HG02840 (cell line): Measurements from ENCODE around the gene CNTNAP2.
"Not testable (repeated sequence)": the region's sequence is repeated elsewhere in the genome, so short reads cannot be mapped to it uniquely, and the experiment has no call there.

ENCODE experiments used
- ATAC-seq: cut with Tn5 transposase; IDR thresholded peaks from one replicate; pipeline ENCODE4 v1.9.1; 2021; ENCODE audit warnings: mild to moderate bottlenecking, moderate library complexity, moderate number of reproducible peaks; ENCODE audit not compliant: unreplicated experiment, low FRiP score

CNTNAP2 gene

DNA sequence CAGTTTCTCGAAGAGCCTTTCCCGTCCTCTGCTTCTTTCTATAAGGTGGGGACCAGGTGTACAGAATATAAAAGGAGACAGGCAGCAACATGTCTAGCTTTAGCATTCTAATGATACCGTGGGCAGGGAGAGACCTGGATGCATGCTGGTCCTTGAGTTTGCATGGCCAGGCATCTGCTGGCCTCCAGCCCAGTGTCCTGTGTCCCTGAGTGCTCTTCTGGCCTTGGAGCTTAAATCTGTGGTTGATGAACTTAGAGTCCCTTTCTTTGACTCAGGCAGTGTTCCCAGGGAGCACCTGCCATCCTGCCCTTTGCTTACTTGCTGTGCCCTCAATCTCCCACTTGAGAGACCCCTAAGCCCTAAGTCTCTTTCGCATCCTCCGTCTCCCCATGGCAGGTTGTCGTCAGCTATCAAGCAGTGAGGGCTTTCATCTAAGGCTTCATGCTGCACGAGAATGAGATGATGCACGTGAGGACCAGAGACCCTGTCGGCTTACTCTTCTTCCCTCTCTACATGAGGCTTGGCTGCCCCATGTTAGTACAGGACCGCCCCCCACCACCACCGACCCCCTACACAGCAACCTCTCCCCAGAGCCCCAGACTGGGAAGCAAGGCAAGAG lies 2160.6 kb downstream of the CNTNAP2 start:
- ATAC-seq, result no peak

DNA sequence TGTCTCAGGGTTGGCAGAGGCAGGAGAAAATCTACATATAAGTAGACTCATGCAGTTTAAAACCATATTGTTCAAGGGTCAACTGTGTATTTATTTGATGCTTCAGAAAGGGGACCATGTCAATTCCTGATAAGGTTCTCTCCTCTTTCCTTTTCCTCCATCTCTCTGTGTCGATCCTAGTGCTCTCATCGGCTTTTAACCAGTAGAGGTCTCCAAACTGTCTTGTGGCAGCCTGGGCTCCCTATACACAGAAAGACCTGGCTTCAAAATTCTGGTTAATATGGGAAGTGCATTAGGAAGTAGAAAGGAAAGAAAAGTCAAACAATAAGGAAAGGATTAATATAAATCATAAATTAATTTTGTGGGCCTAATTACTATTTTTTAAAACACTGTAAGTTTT lies 2169.5 kb downstream of the CNTNAP2 start:
- no peak for ATAC-seq

DNA sequence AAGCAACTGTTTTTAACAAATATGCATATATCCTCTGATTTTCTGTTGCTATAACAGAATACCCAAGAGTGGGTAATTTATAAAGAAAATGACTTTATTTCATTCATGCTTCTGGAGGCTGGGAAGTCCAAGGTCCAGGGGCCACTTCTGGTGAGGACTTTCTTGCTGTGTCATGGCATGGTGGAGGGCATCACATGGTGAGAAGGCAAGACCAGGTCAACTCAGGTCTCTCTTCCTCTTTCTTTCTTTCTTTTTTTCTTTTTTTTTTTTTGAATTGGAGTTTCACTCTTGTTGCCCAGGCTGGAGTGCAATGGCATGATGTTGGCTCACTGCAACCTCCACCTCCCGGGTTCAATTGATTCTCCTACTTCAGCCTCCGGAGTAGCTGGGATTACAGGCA lies 2170.9 kb downstream of the CNTNAP2 start:
- no peak for ATAC-seq

DNA sequence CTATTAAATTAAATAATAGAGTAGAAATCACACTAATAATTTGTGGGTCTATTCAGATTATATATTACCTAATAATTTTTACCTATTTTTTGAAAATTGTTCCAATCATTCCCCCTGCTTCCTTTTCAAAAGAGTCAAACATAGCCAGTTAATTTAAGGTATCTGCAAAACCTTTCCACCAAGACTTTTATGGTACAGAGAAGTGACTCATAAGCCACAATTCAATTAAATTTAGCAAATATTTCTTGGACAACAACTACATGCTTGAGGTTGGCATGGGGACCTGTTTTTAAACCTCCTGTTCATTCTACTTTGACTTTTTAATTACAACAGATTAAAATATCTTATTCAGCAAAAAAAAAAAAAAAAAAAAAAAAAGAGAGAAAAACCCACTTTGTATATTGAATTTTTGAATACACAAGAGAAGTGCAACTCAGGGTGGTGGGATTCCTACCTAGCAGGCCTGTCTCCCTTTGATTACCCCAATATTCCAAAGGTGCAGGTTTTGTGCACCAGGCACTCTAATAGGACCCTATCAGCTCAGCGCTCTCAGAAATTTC lies 2172.1 kb downstream of the CNTNAP2 start:
- ATAC-seq, result no peak

DNA sequence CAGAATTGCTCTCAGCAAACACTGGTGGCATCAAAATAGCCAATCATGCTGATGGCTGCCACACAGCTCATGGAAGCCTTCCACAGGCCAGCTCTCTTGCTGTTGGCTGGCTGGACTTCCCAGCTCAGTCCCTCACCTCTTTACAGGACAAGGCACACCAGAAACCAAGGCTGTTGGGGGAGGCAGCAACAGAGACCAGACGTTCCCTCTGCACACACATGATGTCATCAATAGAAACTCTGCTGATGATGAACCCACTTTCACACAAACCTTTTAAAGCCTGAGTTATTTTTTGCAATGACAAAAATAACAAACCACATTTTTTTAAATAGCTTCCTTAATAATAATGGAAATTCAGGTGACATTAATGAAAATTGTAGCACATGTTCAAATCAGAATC lies 2173.0 kb downstream of the CNTNAP2 start:
- ATAC-seq, result no peak

DNA sequence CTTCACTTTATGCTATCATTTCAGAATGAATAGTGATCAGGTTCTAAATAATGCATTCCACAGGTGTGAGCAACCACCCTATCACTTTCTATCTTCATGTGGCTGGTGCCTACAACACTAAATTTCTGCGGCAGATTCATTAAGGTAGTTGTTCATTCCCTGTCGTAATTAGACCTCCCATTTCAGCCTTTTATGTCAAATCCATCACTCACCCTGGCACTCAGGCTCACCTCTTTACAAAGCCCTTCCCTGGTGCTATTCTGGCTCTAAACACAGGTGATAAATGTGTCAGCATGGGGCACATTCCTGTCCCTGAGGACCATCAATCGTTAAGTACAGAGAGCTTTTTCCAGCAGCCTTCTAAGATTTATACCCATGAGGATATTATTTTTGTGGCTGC lies 2173.9 kb downstream of the CNTNAP2 start:
- no peak for ATAC-seq

DNA sequence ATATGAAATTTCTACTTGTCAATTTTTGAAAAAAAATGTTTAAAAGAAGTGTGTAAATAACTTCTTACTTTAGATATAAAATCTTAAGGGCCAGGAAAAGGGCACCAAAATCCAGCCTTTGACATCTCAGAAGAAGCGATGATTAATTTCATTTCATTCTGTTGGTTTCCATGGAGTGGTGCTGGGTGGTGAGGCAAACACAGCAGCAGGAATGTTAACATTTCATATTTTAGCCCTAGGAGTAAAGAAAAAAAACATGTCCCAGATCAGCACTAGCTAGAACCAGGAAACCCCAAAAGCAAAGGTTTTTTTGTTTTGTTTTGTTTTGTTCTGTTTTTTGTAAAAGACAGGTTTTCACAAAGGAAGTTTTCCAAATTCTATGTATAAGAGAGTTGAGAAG lies 2175.2 kb downstream of the CNTNAP2 start:
- ATAC-seq, result no peak

DNA sequence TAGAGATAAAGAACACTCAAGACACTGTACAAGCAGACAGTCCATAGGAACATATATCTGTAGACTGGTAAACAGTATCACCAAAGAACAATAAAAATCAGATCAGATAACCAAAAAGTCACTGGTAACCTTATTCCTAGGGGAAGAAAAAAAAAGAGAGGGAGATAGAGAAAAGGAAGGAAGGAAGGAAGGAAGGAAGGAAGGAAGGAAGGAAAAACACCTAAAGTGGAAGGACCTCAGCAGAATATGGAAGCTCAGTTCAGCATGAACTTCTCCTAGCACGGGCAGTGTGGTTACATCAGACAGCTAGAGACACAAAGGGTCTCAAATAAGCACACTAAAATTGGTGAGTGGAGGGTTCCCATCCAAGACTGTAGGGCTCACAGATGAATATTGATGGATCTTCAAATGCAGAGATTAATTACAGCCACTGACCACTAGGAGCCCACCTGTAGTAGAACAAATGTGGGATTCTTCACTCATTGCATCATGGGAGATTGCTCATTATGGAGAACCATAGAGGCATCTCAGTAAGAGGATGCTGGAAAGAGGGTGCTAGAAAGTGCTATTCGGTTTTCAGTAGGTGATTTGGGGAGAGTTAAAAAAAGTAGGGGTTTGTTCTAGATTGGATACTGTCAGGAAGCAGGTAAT lies 2180.5 kb downstream of the CNTNAP2 start:
- ATAC-seq, result no peak

DNA sequence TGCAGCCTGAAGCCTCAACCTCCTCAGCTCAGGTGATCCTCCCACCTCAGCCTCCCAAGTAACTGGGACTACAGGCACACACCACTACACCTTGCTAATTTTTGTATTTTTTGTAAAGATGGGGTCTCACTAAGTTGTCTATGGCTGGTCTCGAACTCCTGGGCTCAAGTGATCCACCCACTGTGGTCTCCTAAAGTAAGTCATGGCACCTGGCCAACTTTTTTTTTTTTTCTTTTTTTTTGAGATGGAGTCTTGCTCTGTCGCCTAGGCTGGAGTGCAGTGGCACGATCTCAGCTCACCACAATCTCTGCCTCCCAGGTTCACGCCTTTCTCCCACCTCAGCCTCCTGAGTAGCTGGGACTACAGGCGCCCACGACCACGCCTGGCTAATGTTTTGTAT lies 2182.2 kb downstream of the CNTNAP2 start:
- ATAC-seq, result not testable (repeated sequence)

DNA sequence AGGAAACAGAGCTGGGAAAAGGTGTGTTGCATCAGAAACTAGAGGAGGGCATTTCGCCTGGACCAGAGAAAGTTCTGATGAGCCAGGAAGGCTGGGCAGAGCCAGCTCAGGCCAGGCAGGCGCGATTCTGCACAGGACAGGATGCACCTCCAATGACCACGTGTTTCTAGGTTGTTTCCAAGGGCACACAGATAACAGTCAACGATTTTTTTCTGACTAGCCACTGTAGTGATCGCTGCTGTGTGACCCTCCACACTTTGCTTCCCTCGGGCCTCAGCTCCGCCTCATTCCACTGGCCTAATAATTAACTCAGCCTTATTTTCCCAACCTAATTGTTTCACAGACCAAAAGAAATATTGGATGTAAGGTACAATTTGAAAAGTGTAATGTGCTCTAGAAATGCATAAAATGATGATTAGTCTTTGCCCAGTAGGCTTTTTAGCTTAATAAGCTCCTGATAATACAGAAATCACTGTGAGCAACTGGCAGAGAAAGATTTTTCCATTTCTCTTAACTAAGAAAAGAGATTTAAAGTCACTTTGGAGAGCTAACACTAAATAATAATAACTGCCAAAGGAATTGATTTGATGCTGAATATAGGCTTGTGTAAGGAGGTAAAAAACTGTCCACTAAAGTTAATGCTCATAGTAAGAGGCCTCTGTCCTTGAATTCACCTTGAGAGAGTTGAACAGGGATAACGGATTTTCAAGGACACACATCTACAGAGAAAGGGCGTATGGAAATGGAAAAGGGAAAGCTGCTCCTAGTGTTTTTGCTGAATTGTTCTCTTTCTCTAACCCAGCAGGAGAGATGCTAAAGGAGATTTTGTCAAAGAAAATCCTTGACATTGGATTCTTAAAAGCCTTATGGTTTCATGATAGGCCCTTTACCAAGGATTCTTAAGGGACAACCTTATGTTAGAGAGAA lies 2183.0 kb downstream of the CNTNAP2 start:
- ATAC-seq, result no peak

DNA sequence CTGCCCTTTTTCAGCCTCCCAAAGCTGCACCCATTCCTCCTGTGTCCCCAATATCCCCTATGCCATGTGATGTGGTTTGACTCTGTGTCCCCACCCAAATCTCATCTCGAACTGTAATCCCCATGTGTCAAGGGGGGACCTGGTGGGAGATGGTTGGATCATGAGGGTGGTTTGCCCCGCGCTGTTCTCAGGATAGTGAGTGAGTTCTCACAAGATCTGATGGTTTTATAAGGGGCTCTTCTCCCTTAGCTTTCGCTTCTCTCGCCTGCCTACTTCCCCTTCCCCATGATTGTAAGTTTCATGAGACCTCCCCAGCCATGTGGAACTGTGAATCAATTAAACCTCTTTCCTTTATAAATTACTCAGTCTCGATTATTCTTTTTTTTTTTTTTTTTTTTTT lies 2185.8 kb downstream of the CNTNAP2 start:
- ATAC-seq, result not testable (repeated sequence)

DNA sequence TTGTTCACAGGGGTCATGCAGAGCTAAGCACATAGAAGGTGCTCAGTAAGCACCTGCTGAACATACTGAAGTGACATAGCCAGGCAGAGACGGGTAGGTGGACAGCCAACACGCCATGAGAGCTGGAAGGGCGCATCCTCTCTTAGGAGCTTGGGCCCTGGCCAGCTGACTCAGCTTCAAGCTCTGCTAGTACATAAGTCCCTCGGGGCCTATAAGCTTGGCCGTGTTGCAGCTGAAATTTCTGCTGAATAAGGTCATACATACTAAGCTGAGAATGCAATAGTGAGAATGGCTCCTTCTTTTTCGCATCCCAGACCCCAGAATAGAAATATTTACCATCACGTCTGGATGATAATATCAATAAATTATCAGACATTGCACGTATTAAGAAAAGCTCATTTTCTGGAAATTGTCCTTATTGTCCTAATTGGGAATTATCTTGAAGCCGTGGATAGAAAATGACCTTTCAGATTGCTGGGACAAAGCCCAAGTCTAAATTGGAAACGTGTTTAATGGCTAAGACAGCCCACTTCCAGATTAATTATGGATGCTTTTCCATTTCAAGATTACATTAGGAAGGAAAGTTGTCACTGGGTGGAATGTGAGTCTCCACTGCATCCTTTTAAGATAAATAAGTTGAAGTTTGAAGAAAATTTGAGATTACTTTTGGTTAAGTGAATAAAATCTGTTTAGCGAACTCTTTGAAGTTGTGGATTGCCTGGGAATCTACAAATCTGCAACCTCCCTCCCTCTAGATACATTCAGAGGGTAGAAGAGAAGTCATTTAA lies 2186.9 kb downstream of the CNTNAP2 start:
- no peak for ATAC-seq

DNA sequence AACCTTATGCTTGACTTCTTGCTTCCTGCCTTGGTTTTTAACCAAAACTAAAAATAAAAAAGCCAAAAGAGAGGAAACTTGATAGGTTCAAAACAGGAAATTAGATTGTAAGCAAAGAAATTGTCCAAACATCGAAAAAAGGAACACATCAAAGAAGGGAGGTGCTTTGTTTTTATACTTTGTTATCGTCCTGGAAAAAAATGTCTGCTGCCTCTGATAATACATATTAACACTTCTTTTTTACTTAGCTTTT lies 2187.4 kb downstream of the CNTNAP2 start:
- no peak for ATAC-seq

DNA sequence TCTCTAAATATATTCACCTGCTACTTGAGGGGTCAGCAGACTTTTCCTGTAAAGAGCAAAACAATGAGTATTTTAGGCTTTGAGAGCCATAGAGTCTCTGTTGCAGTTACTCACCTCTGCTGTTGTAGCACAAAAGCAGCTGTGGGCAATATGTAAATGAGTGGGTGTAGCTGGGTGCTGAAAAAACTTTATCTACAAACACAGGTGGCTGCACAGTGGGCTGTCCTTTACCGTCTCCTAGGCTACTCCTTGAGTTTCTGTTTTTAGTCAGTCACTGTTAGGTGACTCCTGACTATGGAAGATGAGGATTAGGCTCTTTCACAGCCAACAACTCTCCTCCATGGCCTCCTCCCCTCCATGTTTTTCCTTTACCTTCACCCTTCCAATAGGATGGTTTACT lies 2187.9 kb downstream of the CNTNAP2 start:
- no peak for ATAC-seq

DNA sequence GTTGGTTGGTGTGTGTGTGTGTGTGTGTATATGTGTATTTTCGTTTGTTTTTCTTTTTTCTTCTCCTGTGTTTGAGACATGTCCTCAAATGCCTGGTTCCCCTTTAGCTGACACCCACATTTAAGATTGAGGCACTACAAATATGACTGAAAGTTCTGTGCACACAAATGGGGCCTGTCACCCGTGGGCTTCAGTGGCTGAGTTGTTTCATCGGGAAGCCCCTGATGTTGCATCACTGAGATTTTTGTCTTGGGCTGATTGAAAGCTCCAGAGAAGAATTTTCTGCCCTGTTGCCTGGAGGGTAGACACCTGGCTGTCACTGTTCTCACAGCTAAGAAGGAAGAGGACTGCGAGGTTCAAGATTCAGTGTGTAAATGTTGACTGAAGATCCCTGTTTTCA lies 2190.2 kb downstream of the CNTNAP2 start:
- no peak for ATAC-seq

DNA sequence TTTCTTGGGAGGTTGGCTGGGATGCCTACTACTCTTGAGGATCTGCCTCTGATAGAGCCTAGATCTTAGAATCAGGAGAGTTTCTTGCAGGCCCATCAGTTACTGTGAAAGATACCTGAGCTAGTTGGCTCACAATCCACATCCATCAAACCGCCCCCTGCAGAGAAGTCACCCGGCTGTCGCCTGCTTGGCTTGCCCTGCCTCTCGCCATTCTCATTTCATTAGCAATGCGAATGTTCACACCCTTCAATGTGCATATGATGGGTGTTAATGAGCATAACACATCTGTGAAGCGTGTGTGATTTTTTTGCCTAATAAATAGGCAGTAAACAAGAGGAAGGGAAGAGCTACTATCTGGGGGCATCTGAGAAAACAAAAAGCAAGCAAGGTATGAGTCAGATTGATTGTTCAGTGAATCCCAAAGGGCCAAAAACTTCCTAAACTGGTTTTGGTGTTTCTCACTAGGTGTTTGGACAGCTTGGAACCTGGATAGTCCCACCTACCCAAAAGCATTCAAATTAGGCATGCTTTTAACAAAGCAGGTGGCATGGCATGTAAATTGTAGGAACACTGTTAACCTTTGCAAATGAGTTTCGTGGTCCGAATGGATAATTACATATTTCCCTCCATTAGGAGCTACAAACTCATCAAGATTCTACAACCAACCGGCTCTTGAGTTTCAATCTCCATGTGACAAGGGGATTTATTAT lies 2201.7 kb downstream of the CNTNAP2 start:
- ATAC-seq, result no peak

DNA sequence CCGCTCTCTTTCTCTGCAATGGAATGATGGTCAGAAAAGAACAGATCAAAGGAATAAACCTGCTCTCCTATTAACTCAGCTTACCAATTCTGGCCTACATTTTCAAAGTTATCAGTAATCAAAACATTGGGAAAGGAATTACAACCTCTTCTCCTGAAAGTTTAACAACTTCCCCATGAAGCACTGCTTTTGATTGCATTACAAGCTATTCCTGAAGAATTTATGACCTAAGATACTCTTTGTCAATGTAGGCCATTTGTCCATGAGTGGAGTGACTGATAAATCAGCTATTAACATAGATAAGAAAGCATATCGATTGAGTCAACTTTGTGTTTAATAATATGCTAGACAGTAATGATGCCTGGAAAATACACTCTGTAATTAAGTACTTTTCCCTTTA lies 2202.2 kb downstream of the CNTNAP2 start:
- ATAC-seq, result no peak

DNA sequence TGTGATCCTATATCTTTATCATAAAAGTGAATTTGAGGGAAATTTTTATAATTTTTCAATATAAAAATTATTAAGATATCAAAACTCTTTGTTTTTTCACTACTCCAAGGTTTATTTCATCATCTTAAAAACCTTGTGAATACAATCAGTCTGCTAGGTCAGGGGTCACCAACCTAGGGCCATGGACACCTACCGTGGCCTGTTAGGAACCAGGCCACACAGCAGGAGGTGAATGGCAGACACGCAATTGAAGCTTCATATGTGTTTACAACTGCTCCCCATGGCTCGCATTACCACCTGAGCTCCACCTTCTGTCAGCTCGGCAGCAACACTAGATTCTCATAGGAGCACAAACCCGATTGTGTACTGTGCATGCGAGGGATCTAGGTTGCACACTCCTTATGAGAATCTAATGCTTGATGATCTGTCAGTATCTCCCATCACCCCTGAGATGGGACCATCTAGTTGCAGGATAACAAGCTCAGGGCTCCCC lies 2202.8 kb downstream of the CNTNAP2 start:
- ATAC-seq, result no peak

DNA sequence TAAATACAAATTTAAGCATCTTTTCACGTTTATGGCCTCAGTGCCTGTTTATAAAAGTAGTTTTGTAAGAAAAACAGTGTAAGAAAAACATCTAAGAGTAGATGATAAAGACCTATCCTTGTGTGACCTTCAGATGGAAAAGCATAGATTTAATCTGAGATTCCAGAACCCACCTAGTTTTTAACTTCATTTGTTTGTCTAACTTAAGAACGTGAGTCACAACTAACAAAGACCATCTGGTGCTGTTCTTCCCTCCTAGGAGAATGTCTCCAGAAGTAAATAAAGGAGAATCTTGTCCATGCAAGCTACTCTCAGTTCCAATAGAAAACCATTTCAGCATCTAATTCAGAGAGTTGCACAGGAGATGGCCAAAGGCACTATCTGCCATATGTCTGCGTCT lies 2208.6 kb downstream of the CNTNAP2 start:
- no peak for ATAC-seq

DNA sequence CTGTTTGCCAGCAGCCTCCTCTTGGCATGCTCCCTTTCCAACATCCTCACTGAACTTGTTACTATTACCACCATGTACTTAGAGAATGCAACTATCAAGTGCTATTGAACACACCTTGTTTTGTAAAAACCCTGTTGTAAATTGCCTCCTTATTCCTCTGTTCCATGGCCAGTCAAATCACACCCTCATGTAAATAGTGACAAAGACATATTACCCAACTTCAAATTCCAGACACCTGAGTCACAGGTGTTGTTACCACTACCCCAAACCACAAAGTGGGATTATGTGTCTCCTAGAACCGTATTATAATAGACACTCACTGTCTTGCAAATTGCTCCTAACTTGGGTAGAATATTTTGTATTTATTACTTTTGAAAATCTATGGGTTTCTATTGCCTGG lies 2210.8 kb downstream of the CNTNAP2 start:
- no peak for ATAC-seq
